ENCODE data around the gene KCNK5. TPM values are rescaled to one million over a fixed set of nuclear protein-coding genes. Genes with fewer than 3 reads are reported as not detected.

Gene KCNK5
- total and polyA plus RNA-seq, 2 of the 8 experiments (the other 6 are each of a cell fraction or from before 2014, with no cell fraction given) = 20.9 to 44.3 TPM

DNA sequence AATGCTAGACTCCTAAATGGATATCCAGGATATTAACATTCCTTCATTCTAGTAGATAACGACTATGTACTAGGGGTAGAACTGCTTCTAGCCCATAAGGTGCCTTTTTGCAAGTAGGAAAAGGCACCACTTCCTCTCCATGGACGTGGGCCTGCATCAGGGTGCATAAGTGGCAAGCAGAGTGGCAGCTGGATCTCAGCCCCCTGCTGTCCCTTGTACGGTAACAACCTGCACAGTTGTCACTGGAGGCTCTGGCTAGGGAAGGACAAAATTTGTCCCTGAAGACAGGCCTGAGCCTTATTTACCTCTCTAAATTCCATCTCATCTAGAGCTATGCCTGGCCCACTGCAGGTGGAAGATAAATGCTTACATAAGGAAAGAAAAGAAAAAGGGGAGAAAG is 71.8 kb downstream of the KCNK5 start:
- no peak for FAIRE-seq
- TF ChIP-seq CREB1 (IDR thresholded peaks at IDR 0.05) = no peak
- TF ChIP-seq SIRT6 (IDR thresholded peaks at IDR 0.05; ENCODE audit: low read length) = no peak
- TF ChIP-seq SIN3A (conservative IDR thresholded peaks at IDR 0.05 in 1 of 2, IDR thresholded peaks at IDR 0.05 in 1 of 2; ENCODE audit: low read depth in 1 of 2, low read length in 2 of 2) = no peak
- TF ChIP-seq SAP30 (IDR thresholded peaks at IDR 0.05; ENCODE audit: insufficient read depth, insufficient replicate concordance, low read length) = no peak
- TF ChIP-seq SRF (IDR thresholded peaks at IDR 0.05; ENCODE audit: low read depth, low read length) = no peak
- no peak for TF ChIP-seq KDM5A (IDR thresholded peaks at IDR 0.05; ENCODE audit: low read length)
- TF ChIP-seq BRCA1 (IDR thresholded peaks at IDR 0.05; ENCODE audit: low read depth, low read length) = no peak
- no peak for TF ChIP-seq SP4 (IDR thresholded peaks at IDR 0.05; ENCODE audit: low read length)
- Histone ChIP-seq H2AK5ac (ENCODE audit: low read depth, low read length) (no peak overlapping the region), H2BK12ac (ENCODE audit: low read depth, low read length) (no peak overlapping the region), H4K91ac (replicated peaks; ENCODE audit: insufficient read length, low read length) (no peak overlapping the region), H3K9ac (replicated peaks in 1 of 4; ENCODE audit: extremely low read depth in 1 of 4, low read depth in 3 of 4, low read length in 3 of 4) (no peak overlapping the region), H2BK20ac (ENCODE audit: low read length) (no peak overlapping the region), H3K27ac (ENCODE audit: low read depth, low read length) (no peak overlapping the region), H3K36me3 (ENCODE audit: control insufficient read depth in 2 of 4, insufficient read depth in 4 of 4, low read length in 3 of 4) (no peaks in the 10 kb centered on the region), H3K4me2 (ENCODE audit: insufficient read depth in 1 of 2, low read depth in 2 of 2, low read length in 2 of 2) (no peak overlapping the region), H2BK15ac (ENCODE audit: low read length) (no peak overlapping the region), H3K23me2 (ENCODE audit: low read depth, low read length) (no peaks in the 10 kb centered on the region), H3K27me3 (replicated peaks in 1 of 4; ENCODE audit: control insufficient read depth in 3 of 4, extremely low read depth in 1 of 4, insufficient read depth in 3 of 4, low read length in 3 of 4) (no peaks in the 10 kb centered on the region), H3K4me1 (replicated peaks in 1 of 4; ENCODE audit: control insufficient read depth in 3 of 4, insufficient read depth in 4 of 4, low read length in 3 of 4) (no peaks in the 10 kb centered on the region), H4K5ac (ENCODE audit: insufficient read length, low read depth, low read length) (no peak overlapping the region), H4K20me1 (replicated peaks in 1 of 2; ENCODE audit: control insufficient read depth in 1 of 2, insufficient read depth in 2 of 2, low read length in 2 of 2) (peaks cover 0 to 3% of the 10 kb centered on the region in 2 experiments), H3K56ac (replicated peaks; ENCODE audit: insufficient read length, low read depth, low read length) (no peak overlapping the region), H3K4me3 (ENCODE audit: extremely low read depth in 1 of 4, insufficient read depth in 2 of 4, low read depth in 3 of 4, low read length in 4 of 4) (no peak overlapping the region), H3K23ac (ENCODE audit: insufficient read length) (no peak overlapping the region), H3K4ac (replicated peaks; ENCODE audit: insufficient read length, low read depth, low read length) (no peak overlapping the region), H3K79me2 (ENCODE audit: control insufficient read depth in 1 of 2, insufficient read depth in 2 of 2, low read length in 2 of 2) (no peaks in the 10 kb centered on the region), H2AFZ (ENCODE audit: low read length) (no peak overlapping the region), H3K79me1 (ENCODE audit: low read depth, low read length) (no peaks in the 10 kb centered on the region), H2BK5ac (ENCODE audit: low read depth, low read length) (no peak overlapping the region), H2BK120ac (replicated peaks; ENCODE audit: low read depth, low read length) (no peak overlapping the region), H3K18ac (ENCODE audit: extremely low read depth, low read length) (no peak overlapping the region), H4K8ac (ENCODE audit: extremely low read depth, insufficient read depth, low read length) (no peak overlapping the region), H3K9me3 (ENCODE audit: insufficient read depth in 2 of 2, low read depth in 1 of 2, low read length in 1 of 2) (peaks cover 0 to 5% of the 10 kb centered on the region in 2 experiments; a peak in 1 of 4 replicates), H3K14ac (ENCODE audit: insufficient read length) (no peak overlapping the region)
- DNase-seq (ENCODE audit: low read depth in 1 of 2, low spot score in 2 of 2) = no peak
- CTCF ChIA-PET (ENCODE audit: partially characterized antibody) = interaction anchor here (0.6 to 7.2 kb wide), 13 partner anchors 9 to 160 kb away, joined by 3 to 145 read pairs (median 3); no protein-coding TSS in a partner anchor
- POLR2A ChIA-PET (ENCODE audit: partially characterized antibody) = interaction anchor here (1.1 kb wide), 1 partner anchor 12 kb away, joined by 3 read pairs; no protein-coding TSS in a partner anchor
- 85% methylated on average over 3 of the region's 3 CpGs; no CpG with 5 or more reads in 1 of the 2 experiments for WGBS, 2 experiments (ENCODE audit: extremely low coverage in 1 of 2, insufficient coverage in 1 of 2, insufficient read length in 1 of 2, insufficient replicate concordance in 2 of 2, low coverage in 1 of 2, low lambda C conversion rate in 2 of 2, missing lambda C conversion rate in 1 of 2)
